COLO829 (cell line): ENCODE measurements around the gene ISLR.

Experiments
- DNase-seq: peaks from one replicate; pipeline ENCODE4 v3.0.0; 2012; ENCODE audit warnings: low spot score

Gene ISLR

GRCh38 chr15:74211656-74212055 lies 38.1 kb downstream of the ISLR start:
- no peak for DNase-seq

GRCh38 chr15:74212494-74212893 lies 39.0 kb downstream of the ISLR start:
- no peak for DNase-seq

- DNase-seq, result no peak
Measured at GRCh38 chr15:74213858-74214284, 40.4 kb downstream of the ISLR start.

- no peak for DNase-seq
Measured at GRCh38 chr15:74214324-74215021, 41.0 kb downstream of the ISLR start.

GRCh38 chr15:74215958-74216357 lies 42.4 kb downstream of the ISLR start:
- DNase-seq, result no peak

- no peak for DNase-seq
Measured at GRCh38 chr15:74216949-74217348, 43.4 kb downstream of the ISLR start.

- no peak for DNase-seq
Measured at GRCh38 chr15:74217907-74218885, 44.7 kb downstream of the ISLR start.

GRCh38 chr15:74220475-74221248 lies 47.2 kb downstream of the ISLR start:
- no peak for DNase-seq

DNA sequence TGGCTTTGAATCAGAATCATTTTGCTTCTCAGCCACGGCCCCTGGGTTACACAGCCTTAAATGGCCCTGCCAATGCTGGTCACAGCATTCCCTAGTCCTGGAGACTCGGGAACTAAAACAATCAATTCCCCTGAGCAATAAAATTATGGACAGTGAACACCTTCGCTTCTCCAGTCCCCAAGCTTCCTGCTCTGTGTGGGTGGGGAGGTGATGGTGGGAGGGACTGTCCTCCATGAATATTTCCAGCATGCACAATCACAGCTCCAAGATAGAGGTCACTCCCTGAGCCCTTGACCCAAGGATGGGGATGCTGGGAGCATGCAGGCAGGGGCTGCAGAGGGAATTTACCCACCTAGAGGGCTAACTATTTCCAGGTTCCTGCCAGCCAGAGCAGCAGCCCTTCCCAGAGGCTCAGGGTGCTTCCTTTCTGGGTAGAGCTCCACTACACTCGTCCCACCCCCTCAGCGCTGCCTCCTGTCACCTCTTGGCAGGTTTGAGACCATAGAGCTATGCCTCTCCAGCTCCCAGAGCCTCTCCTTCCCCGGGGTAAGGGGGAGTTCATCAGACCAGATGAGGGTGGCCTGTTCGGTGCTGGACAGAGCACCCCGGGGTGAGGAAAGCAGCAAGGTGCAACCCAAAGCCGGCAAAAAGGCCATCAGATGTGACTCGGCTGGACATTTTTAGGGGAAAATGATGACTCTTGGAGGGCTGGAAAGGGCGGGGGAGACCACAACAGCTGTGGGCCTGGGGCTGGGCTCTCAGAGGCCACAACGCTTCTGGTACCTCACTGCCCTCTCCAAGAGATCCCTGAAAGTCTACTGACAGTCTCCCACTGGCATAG lies 48.1 kb downstream of the ISLR start:
- no peak for DNase-seq

DNA sequence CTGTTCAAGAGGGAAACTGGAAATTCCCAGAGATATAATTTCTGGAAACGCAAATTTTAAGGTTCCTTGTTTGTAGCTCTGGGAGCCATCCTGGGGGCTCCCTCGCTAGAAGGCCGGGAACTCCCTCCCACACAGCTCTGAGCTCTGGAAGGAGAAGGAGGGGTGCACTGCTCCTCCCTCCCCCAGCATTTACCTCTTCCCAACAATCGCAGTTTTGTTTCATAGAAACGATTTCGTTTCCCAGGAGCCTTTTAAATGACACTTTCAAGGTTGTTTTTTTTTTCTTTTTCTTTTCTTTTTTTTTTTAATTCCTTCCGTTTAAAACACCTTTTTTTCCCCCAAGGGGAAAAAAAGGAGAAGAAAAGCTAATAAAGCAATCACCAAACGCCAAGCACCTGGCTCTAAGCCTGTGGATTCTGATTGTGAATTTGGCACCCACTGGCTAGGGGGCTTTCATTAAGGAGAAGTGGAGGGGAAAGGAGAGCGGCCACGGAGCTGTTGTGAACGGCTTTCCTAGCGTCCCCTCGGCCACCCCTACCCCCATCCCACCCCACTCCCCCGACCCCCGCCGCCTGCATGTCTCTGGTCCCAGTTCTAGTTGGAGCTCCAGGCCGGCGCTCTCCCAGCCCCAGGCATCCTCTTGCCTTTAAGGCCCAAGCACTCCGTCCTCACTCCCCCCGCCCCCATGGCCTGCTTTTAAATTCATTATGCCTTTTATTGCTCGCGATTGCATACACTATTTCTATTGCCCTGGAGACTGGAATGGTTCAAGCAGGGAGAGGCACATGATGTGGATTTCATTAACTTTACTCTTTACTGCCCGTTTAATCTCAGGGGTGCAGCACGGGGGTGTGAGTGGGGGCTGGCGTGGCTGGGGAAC lies 49.0 kb downstream of the ISLR start:
- no peak for DNase-seq

GRCh38 chr15:74225928-74226327 lies 52.4 kb downstream of the ISLR start:
- DNase-seq, result no peak
